ENCODE data around the gene OR2A12.
A peak's percentile ranks its signal among the peaks of the same experiment; 100 is the strongest.
"Not testable (repeated sequence)": the region's sequence is repeated elsewhere in the genome, so short reads cannot be mapped to it uniquely, and the experiment has no call there.

The OR2A12 gene

DNA sequence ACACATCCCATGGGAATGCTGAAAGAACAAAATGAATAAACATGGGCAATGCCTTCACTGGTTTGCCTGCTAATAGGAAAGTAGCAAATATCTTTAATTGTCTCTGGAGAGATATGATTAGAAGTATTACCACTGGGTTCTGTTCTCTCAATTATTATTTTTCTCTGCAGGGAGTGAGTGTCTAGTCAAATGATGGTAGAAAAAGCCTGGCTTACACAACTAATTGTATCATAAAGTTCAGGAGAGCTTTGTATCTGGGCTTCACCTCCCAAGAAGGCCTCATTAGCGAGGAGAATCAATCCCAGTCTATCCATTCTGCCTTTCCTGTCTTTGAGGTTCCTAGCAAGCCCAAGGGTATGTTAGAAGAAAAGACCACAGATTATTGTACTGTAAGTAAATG, 36.8 kb downstream of the OR2A12 start, which contains the start of gene OR2A14:
Gene OR2A14 (plus strand): TSS at position 301 of the 400 bp plus-strand sequence. CDS start 5,937 bp downstream, outside the sequence.
- no peak for DNase-seq

DNA sequence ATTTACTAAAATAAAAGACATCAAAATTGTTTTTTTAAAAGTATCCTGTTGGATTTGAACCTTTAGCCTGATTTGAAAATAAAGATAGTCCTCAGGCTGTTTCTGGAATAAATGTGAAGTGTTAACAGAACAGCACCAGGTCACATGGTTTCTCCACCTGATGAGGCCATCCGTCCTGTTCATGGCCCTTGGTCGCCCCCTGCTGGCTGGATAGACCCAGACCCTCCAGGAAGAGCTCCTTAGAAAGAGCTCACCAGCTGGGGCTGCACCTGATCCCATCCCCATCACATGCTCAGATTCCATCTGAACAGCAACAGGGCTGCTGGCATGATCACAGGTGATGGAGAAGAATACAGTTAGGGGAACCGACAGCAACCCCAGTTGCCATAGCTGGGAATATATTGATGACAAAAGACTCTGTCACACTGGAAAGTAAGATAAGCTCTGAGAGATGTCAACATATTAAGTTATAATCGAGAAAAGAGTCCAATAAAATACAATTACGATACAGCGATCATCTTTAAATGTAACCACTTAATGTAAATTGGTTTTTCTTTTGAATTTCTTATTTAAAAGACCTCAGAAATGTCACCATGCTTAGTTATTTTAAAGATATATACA, 41.7 kb downstream of the OR2A12 start:
- peak; percentile 65 to 91 (median 82) for DNase-seq

DNA sequence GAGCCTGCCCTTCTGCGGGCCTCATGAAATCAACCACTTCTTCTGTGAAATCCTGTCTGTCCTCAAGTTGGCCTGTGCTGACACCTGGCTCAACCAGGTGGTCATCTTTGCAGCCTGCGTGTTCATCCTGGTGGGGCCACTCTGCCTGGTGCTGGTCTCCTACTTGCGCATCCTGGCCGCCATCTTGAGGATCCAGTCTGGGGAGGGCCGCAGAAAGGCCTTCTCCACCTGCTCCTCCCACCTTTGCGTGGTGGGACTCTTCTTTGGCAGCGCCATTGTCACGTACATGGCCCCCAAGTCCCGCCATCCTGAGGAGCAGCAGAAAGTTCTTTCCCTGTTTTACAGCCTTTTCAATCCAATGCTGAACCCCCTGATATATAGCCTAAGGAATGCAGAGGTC, 43.5 kb downstream of the OR2A12 start:
- not testable (repeated sequence) for DNase-seq

DNA sequence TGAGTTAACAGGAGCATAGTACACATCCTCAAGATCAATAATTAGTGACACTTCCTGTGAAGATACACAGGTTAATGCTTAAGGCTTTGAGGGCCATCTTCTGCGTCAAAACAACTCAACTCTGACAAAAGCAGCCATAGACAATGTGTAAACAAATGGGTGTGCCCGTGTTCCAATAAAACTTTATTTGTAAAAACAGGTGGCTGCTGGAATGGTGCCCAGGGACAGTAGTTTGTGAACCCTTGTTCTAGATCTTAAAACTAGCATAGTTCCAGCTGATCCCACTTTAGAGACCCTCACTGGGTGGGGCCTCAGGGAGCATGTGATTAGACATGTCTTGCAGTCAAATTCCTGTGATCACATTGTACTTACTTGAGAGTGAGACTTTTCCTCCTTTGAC, 44.7 kb downstream of the OR2A12 start:
- DNase-seq, result no peak

DNA sequence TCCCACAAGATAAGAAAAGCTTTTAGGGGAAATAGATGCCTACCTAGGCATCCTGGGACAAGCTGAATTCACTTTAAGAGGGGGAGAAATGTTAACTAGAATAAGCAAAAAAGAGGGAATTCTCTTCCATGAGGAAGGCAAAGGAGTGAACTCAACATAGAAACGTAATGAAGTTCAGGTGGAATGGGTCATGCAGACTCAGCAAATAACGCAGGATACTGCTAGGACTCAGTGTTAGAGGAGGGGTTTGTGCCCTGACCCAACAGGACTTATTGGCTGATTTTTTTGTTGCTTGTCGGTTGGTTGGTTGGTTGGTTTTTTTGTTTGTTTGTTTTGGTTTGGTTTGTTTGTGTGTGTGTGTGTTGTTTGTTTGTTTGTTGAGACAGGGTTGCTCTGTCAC, 46.2 kb downstream of the OR2A12 start:
- no peak for DNase-seq

DNA sequence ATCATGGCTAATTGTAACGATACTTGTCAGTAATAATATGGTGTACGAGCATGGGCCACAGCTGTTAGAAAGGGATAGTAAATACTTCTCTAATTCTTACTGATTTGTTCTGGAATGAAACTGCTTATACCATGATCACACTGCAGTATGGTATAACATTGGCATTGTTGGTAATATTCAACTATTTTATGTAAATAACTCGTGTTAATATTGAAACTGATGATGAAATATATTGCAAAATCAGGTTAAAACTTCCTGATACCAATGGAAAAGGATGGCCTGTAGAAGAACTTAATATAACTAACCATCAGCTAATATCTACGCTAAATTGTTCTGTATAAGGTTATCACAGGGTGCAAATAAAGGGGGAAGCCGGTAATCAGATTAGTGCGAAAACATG, 47.2 kb downstream of the OR2A12 start:
- no peak for DNase-seq

DNA sequence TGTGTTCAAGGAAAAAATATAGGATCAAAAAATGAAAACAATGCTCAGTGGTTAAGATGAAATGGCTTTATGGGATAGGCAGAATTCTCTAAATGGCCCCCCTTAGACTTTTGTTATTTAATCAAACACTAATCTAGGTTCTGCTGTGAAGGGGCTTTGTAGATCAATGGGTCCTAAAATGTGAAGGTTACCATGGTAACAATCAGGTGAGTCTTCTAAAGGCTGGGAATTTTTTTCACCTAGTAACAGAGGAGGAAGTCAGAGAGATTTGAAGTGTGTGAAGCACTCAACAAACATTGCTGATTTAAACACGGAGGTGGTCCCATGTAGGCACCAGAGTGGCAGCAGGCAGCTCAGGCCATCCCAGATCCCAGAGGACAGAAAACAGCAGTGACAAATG, 48.0 kb downstream of the OR2A12 start:
- DNase-seq, result no peak

DNA sequence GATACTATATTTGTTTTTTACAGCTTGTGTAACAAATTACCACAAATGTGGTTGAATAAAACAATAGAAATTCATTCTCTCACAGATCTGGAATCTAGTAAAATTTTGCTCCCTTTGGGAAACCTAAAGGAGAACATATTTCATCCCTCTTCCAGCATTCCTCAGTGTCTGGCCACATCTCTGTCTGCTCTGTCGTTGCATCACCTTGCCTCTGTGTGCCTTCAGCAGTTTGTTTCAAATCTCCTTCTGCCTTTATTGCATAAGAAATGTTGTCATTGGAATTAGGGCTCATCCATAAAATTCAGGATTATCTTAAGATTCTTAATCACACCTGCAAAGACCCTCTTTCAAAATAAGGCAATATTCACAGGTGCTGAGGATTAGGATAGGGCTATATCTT, 51.4 kb downstream of the OR2A12 start:
- no peak for DNase-seq

DNA sequence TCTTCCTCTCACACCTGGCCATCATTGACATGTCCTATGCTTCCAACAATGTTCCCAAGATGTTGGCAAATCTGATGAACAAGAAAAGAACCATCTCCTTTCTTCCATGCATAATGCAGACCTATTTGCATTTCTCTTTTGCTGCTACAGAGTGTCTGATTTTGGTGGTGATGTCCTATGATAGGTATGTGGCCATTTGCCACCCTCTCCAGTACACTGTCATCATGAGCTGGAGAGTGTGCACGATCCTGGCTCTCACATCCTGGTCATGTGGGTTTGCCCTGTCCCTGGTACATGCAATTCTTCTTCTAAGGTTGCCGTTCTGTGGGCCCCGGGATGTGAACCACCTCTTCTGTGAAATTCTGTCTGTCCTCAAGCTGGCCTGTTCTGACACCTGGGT, 56.1 kb downstream of the OR2A12 start:
- no peak for DNase-seq

DNA sequence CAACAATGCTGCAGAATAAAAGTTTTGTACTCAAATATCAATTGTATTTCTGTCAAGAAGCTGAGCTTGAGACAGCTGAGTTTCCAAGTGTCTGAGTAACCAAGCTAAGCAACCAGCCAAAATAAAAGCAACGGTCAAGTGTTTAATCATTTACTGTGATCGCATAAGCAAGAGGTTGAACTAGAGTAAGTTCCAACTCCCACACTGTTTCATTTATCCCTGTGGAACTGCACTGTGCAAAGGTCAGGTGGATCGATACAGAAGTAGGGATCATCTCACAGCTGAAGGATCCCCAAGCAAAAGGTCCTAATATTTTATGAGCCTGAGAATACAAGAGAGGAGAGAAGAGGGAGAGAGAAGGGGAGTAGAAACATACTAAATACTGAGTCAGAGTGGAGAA, 58.3 kb downstream of the OR2A12 start:
- DNase-seq, result no peak

DNA sequence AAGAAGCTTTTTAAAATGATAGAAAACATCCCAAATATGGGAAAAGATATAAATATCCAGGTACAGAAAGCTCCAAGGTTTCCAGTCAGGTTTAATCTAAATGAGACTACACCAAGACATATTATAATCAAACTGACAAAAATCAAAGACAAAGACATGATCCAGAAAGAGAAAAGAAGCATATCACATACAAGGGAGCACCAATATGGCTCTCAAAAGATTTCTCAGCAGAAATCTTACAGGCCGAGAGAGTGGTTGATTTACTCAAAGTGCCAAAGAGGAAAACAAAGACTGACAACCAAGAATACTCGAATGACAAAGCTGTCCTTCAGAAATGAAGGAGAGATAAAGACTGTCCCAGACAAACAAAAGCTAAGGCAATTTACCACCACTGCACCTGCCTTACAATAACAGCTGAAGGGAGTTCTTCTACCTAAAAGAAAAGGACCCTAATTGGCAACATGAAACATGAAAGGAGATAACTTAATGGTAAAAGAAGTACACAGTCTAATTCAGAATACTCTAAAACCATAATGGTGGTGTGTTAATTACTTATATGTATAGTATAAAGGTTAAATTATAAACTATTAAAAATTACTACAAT, 62.2 kb downstream of the OR2A12 start:
- no peak for DNase-seq

Data from activated CD4-positive, CD25-positive, alpha-beta regulatory T cell (primary cell).